GM13976 (cell line): ENCODE data around the gene KLHL29.

ENCODE experiments used
- DNase-seq: peaks from one replicate; pipeline ENCODE4 v3.0.0; 2012; ENCODE audit warnings: low spot score
- in situ Hi-C: fragments of 300-500 bp; cut with MboI; formaldehyde crosslinking; loops from one replicate; pipeline ENCODE4 v1.12.0; 2022; ENCODE audit warnings: low sequenced_read_pairs, mixed read lengths, inconsistent platforms; ENCODE audit not compliant: unreplicated experiment
- TF ChIP-seq, protein P1 (sequence below): IDR thresholded peaks from 2 replicates; pipeline ENCODE4 v1.5.1; 2012; ENCODE audit warnings: borderline replicate concordance, mild to moderate bottlenecking; ENCODE audit not compliant: insufficient read depth; ENCODE audit errors: extremely low read depth, missing control alignments, control extremely low read depth

Gene KLHL29

GRCh38 chr2:23418461-23418911 lies 33.5 kb downstream of the KLHL29 start:
- in situ Hi-C loops, result no loop called here
- no peak for DNase-seq
- TF ChIP-seq, protein P1, sequence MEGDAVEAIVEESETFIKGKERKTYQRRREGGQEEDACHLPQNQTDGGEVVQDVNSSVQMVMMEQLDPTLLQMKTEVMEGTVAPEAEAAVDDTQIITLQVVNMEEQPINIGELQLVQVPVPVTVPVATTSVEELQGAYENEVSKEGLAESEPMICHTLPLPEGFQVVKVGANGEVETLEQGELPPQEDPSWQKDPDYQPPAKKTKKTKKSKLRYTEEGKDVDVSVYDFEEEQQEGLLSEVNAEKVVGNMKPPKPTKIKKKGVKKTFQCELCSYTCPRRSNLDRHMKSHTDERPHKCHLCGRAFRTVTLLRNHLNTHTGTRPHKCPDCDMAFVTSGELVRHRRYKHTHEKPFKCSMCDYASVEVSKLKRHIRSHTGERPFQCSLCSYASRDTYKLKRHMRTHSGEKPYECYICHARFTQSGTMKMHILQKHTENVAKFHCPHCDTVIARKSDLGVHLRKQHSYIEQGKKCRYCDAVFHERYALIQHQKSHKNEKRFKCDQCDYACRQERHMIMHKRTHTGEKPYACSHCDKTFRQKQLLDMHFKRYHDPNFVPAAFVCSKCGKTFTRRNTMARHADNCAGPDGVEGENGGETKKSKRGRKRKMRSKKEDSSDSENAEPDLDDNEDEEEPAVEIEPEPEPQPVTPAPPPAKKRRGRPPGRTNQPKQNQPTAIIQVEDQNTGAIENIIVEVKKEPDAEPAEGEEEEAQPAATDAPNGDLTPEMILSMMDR, result no peak

DNA sequence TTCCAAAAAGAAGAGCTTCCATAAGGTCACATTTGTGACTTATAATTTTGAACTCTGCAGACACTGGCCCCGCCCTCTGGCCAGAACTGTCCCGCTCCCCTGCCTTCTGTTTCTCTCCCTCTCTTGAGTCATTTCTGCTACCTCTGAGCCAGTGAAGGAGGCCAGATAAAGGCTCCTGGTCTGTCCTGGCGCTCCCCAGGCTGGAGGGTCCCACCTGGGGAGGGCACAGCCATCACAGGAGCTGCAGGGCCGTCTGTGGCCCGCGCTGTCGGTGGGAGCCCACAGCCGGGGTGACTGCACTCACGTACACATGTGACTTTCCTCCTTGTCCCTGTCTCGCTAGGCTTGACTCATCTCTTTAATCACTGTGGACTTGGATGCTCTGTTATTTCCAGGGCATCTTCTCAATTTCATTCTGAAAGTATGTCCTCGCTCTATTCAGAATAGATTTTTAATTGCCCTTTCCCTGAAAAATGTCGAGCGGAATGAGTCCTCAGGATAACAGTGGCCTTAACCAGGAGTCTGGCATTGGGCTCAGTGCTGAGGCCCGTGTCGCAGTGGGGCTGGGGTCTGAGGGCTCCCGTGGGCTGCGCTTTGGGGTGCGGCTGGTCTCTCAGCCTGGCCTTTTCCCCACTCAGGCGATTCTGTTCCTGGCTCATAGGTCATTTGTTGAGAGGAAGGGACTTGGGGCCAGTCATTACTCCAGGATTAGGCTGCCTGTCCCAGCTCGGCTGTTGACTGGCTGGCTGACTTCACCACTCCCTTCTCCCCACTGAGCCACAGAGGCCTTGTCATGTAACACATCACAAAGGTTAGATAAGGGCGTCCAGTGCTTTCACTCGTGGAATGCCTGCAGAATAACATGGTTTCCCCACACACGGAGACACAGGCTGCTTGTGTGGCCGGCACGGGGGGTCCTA lies 34.5 kb downstream of the KLHL29 start:
- TF ChIP-seq, protein P1, result no peak
- no peak for DNase-seq
- in situ Hi-C loops, result no loop called here

GRCh38 chr2:23420091-23420839 lies 35.3 kb downstream of the KLHL29 start:
- no peak for DNase-seq
- TF ChIP-seq, protein P1, result no peak
- in situ Hi-C loops, result no loop called here

DNA sequence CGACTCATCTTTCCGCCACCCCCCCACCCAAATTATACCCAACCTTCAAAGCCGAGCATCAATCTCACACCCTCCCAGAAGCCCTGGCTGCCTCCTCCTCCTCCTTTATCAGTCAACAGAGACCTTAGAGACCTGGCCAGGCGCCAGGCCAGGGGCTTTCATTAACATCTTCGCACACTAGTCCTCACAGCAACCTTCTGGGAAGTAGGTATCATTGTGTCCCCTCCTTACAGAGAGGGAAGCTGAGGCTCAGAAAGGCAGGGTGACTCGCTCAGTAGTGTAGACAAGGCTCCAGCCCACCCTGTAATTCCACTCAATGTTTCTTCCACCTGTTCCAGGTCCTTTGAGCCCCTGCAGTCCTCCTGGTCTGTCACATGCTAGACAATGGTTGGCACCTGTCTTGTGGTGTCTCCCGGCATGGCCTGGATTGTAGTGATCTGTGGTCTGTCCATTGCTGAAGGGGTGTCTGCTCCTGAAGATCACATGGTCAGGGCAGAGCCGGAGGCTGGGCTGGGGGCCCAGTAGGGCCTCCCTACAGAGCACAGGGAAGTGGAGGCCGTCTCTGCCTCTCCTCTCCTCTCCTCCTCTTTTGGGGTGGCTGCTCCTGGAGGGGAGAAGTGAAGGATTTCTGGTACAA lies 36.0 kb downstream of the KLHL29 start:
- DNase-seq, result no peak
- TF ChIP-seq, protein P1, result no peak
- in situ Hi-C loops, result no loop called here

DNA sequence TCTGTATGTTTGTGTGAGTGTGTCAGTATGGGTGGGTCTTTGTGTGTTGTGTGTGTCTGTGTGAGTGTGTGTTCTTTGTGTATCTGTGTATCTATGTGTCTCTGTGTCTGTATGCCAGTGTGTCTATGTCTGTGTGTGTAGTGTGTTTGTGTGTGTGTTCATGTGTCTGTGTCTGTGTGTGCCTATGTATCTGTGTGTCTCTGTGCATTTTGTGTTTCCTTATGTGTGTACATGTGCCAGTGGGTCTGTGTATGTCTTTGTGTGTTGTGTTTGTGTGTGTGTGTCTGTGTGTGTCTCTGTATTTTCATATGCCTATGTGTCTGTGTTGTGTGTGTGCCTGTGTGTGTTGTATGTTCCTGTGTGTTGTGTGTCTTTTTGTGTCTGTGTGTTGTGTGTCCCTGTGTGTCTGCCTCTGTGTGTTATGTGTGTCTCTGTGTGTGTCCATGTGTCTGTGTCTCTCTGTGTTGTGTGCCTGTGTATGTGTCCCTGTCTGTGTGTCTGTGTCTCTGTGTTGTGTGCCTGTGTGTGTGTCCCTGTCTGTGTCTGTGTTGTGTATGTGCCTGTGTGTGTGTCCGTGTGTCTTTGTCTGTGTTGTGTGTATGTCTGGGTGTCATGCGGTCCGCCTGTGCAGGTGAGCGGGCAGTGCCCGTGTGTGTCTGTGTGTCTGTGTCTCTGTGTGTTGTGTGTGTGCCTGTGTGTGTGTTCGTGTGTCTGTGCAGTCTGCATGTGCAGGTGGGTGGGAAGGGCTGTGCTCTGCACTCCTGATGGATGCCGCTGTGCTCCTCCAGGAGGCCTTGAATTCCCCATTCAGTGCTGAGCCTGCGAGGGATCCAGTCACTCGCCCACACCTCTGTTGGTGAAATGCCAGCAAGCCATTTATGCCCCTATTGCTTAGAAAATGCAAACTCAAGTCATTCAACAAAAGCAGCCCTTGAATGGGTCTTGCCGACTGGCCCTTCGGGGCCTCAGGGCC lies 37.4 kb downstream of the KLHL29 start:
- in situ Hi-C loops, result no loop called here
- no peak for DNase-seq
- TF ChIP-seq, protein P1, result no peak
